ENCODE results near the gene STARD6. TPM values are rescaled to one million over a fixed set of nuclear protein-coding genes. Genes with fewer than 3 reads are reported as not detected.

Gene STARD6
- total and polyA plus RNA-seq, 4 donors, result not detected

DNA sequence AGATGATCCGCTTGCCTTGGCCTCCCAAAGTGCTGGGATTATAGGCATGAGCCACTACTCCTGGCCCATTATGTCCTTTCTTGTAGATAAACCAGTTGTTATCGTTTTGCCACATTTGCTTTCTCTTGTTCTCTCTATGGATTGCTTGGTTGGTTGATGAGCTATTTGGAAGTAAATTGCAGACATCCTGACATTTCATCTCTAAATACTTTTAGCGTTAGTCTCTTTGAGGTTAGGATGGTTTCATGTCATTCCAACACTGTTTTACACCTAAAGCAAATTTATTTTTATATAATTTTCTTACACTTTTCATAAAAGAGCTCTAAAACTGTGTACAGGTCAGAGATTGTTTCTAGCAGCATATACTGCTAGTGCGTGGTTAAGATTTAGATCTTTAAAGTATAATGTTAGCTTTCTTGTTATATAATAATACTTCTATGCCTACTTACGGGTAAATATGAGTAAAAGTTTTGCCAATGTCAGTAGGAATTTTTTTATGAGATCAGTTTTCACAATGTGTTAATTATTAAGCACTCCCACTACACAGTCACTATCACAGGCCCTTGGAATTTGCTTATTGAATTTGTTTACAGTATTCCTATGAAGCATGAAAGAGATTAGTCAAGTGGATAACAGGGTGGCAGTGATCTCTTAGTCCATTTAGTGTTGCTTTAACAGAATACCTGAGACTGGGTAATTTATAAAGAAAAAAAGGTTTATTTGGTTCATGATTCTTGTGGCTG lies 78.0 kb downstream of the STARD6 start:
- WGBS, result 96% methylated on average over 5 of the region's 5 CpGs
- H3K36me3 ChIP-seq (ENCODE audit: control insufficient read depth in 4 of 4, insufficient read depth in 3 of 4, low read depth in 1 of 4, low read length in 3 of 4), result peaks cover 0 to 29% (median 20%) of the 10 kb centered on the region in 4 donors
- TF ChIP-seq EGR1 (IDR thresholded peaks at IDR 0.05; ENCODE audit: low read depth in 2 of 2) (no peak), TAF1 (conservative IDR thresholded peaks at IDR 0.05) (no peak), FOXA2 (IDR thresholded peaks at IDR 0.05) (no peak), RXRA (IDR thresholded peaks at IDR 0.05) (no peak), RAD21 (IDR thresholded peaks at IDR 0.05) (no peak), HNF4A (conservative IDR thresholded peaks at IDR 0.05) (no peak), GABPA (IDR thresholded peaks at IDR 0.05 in 1 of 2, conservative IDR thresholded peaks at IDR 0.05 in 1 of 2) (no peak), ZBTB33 (IDR thresholded peaks at IDR 0.05) (no peak), YY1 (IDR thresholded peaks at IDR 0.05) (no peak), JUND (IDR thresholded peaks at IDR 0.05) (no peak), ATF3 (IDR thresholded peaks at IDR 0.05) (no peak), CTCF (IDR thresholded peaks at IDR 0.05; ENCODE audit: low read depth, low read length, missing input control) (no peak), REST (IDR thresholded peaks at IDR 0.05) (no peak), HNF4G (IDR thresholded peaks at IDR 0.05) (no peak), NR2F2 (IDR thresholded peaks at IDR 0.05) (no peak), SP1 (IDR thresholded peaks at IDR 0.05) (no peak), FOXA1 (IDR thresholded peaks at IDR 0.05) (no peak)
- TF ChIP-seq, protein P1, sequence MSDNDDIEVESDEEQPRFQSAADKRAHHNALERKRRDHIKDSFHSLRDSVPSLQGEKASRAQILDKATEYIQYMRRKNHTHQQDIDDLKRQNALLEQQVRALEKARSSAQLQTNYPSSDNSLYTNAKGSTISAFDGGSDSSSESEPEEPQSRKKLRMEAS (IDR thresholded peaks at IDR 0.05), result no peak

More for the DNA sequence above, 78.0 kb downstream of the STARD6 start:
- Histone ChIP-seq H3K27ac (ENCODE audit: low read depth in 1 of 2, low read length in 2 of 2) (no peak overlapping the region), H3K4me3 (ENCODE audit: low read depth in 1 of 3, low read length in 3 of 3) (no peak overlapping the region), H3K4me1 (ENCODE audit: control insufficient read depth in 4 of 4, insufficient read depth in 4 of 4, low read length in 3 of 4) (peaks cover 0 to 2% (median under 1%) of the 10 kb centered on the region in 4 donors), H3K9ac (ENCODE audit: low read depth in 1 of 2, low read length in 2 of 2) (no peak overlapping the region), H3K27me3 (ENCODE audit: control insufficient read depth in 4 of 4, insufficient read depth in 4 of 4, low read length in 3 of 4) (no peaks in the 10 kb centered on the region), H3K9me3 (ENCODE audit: control insufficient read depth in 4 of 4, low read length in 3 of 4) (no peaks in the 10 kb centered on the region)
- DNase-seq (ENCODE audit: low spot score), result no peak
